GM23338 (cell line): ENCODE results near the gene PLXND1. TPM values are rescaled to one million over a fixed set of nuclear protein-coding genes. Genes with fewer than 3 reads are reported as not detected.

Experiments used
- ATAC-seq: fragments of 200-7000 bp; cut with Tn5 transposase; 3 replicates; pipeline ENCODE4 v1.9.1; 2020
- DNase-seq: peaks from one replicate; pipeline ENCODE4 v3.0.0-alpha.2; 2015; ENCODE audit warnings: low spot score
- H2AFZ ChIP-seq: fragments of 200-600 bp; sonication (generic); 2 replicates; pipeline ENCODE4 v1.8.0; 2016; ENCODE audit warnings: antibody characterized with exemption, mild to moderate bottlenecking, moderate library complexity
- H3F3A ChIP-seq: fragments of 200-600 bp; sonication (generic); replicated peaks from 2 replicates; pipeline ENCODE4 v1.8.0; 2017; ENCODE audit warnings: antibody characterized with exemption, mixed run types, low read depth
- H3K27ac ChIP-seq: fragments of 200-600 bp; sonication (generic); 2 replicates; pipeline ENCODE4 v1.6.1; 2016; ENCODE audit warnings: low read depth
- H3K27me3 ChIP-seq: fragments of 200-600 bp; sonication (generic); 2 replicates; pipeline ENCODE4 v1.8.0; 2016; ENCODE audit warnings: mild to moderate bottlenecking, mixed run types, moderate library complexity; ENCODE audit not compliant: insufficient read depth
- H3K36me3 ChIP-seq: fragments of 200-600 bp; sonication (generic); 2 replicates; pipeline ENCODE4 v1.8.0; 2016; ENCODE audit warnings: mild to moderate bottlenecking; ENCODE audit not compliant: insufficient read depth
- H3K4me1 ChIP-seq: fragments of 200-600 bp; sonication (generic); 2 replicates; pipeline ENCODE4 v1.8.0; 2016; ENCODE audit warnings: mild to moderate bottlenecking, moderate library complexity; ENCODE audit not compliant: insufficient read depth
- H3K4me2 ChIP-seq: fragments of 200-600 bp; sonication (generic); 2 replicates; pipeline ENCODE4 v1.7.1; 2017; ENCODE audit warnings: mixed run types
- H3K4me3 ChIP-seq: fragments of 200-600 bp; sonication (generic); 2 replicates; pipeline ENCODE4 v1.6.1; 2016; ENCODE audit warnings: mixed run types
- H3K79me2 ChIP-seq: fragments of 200-600 bp; sonication (generic); replicated peaks from 2 replicates; pipeline ENCODE4 v1.8.0; 2017; ENCODE audit warnings: mild to moderate bottlenecking; ENCODE audit not compliant: insufficient read depth
- H3K9me2 ChIP-seq: fragments of 200-600 bp; sonication (generic); 2 replicates; pipeline ENCODE4 v1.8.0; 2017; ENCODE audit not compliant: insufficient read depth
- H4K20me1 ChIP-seq: fragments of 200-600 bp; sonication (generic); replicated peaks from 2 replicates; pipeline ENCODE4 v1.8.0; 2017; ENCODE audit warnings: mild to moderate bottlenecking; ENCODE audit not compliant: insufficient read depth
- H3K27ac Mint-ChIP-seq: 2 replicates; pipeline ENCODE4 v1.8.0; 2020; ENCODE audit warnings: inconsistent platforms, mild to moderate bottlenecking, moderate library complexity, mixed read lengths
- H3K27me3 Mint-ChIP-seq: 3 replicates; pipeline ENCODE4 v1.8.0; 2022; ENCODE audit warnings: low read depth, mild to moderate bottlenecking, moderate library complexity, mixed read lengths, inconsistent platforms; ENCODE audit not compliant: insufficient read depth, poor library complexity
- H3K36me3 Mint-ChIP-seq: 3 replicates; pipeline ENCODE4 v1.8.0; 2021; ENCODE audit warnings: low read depth, mild to moderate bottlenecking, inconsistent platforms, moderate library complexity, mixed read lengths
- H3K4me1 Mint-ChIP-seq: 3 replicates; pipeline ENCODE4 v1.8.0; 2020; ENCODE audit warnings: mild to moderate bottlenecking, inconsistent platforms, mixed read lengths
- H3K4me3 Mint-ChIP-seq: 3 replicates; pipeline ENCODE4 v1.8.0; 2021; ENCODE audit warnings: moderate library complexity, mild to moderate bottlenecking, inconsistent platforms, mixed read lengths
- H3K9me3 Mint-ChIP-seq: 3 replicates; pipeline ENCODE4 v1.8.0; 2020; ENCODE audit warnings: moderate library complexity, mild to moderate bottlenecking, inconsistent platforms, mixed read lengths
- CREB1 ChIP-seq: fragments of 250-450 bp; sonication (Bioruptor Pico); IDR thresholded peaks from 2 replicates; pipeline ENCODE4 v1.5.0; 2020; ENCODE audit warnings: low read depth, mild to moderate bottlenecking, moderate library complexity
- EZH2 ChIP-seq: fragments of 200-600 bp; sonication (generic); IDR thresholded peaks from one replicate; pipeline ENCODE4 v1.8.0; 2017; ENCODE audit warnings: antibody characterized with exemption, mild to moderate bottlenecking, low read depth; ENCODE audit not compliant: unreplicated experiment
- EZH2phosphoT487 ChIP-seq: fragments of 200-600 bp; sonication (generic); IDR thresholded peaks from one replicate; pipeline ENCODE4 v1.8.1; 2018; ENCODE audit warnings: antibody characterized with exemption; ENCODE audit not compliant: unreplicated experiment
- JUNB ChIP-seq: IDR thresholded peaks from one replicate; pipeline ENCODE4 v1.6.1; 2016; ENCODE audit warnings: antibody characterized with exemption; ENCODE audit not compliant: unreplicated experiment
- NANOG ChIP-seq: IDR thresholded peaks from 2 replicates; pipeline ENCODE4 v1.6.1; 2016; ENCODE audit warnings: antibody characterized with exemption, borderline replicate concordance
- POLR2AphosphoS5 ChIP-seq: IDR thresholded peaks from 2 replicates; pipeline ENCODE4 v1.6.1; 2016; ENCODE audit warnings: antibody characterized with exemption, low read depth
- STAT1 ChIP-seq: IDR thresholded peaks from one replicate; pipeline ENCODE4 v1.6.1; 2016; ENCODE audit warnings: antibody characterized with exemption; ENCODE audit not compliant: unreplicated experiment
- ZNF331 ChIP-seq: fragments of 250-450 bp; sonication (Bioruptor Pico); IDR thresholded peaks from 2 replicates; pipeline ENCODE4 v1.5.0; 2020; ENCODE audit warnings: low read depth, mild to moderate bottlenecking, moderate library complexity
- polyA plus RNA-seq: library from polyadenylated mRNA; unstranded; fragments of >200 nt; fragmentation: Nextera tagmentation; extraction: Ambion mirVana; gene quantifications from 2 replicates; pipeline ENCODE4 v1.2.1, GENCODE V29; 2016
- total RNA-seq: library from RNA; depleted of rRNA; stranded (reverse); fragments of >200 nt; shearing (Covaris generic); gene quantifications from 2 replicates; pipeline ENCODE4 v1.2.3, GENCODE V29; 2014
- TF ChIP-seq, protein P1 (sequence below), 2 experiments: fragments of 200-600 bp in 1 of 2; sonication (generic) in 1 of 2; conservative IDR thresholded peaks; 2 replicates each; pipeline versions ENCODE4 v1.5.1 to v1.6.1; 2016 to 2017; ENCODE audit warnings: antibody characterized with exemption in 2 of 2, low read depth in 2 of 2, mild to moderate bottlenecking in 2 of 2, moderate library complexity in 1 of 2

The PLXND1 gene
- total and polyA plus RNA-seq, 2 experiments from 2014 or later: 13.3 to 60.4 TPM

DNA sequence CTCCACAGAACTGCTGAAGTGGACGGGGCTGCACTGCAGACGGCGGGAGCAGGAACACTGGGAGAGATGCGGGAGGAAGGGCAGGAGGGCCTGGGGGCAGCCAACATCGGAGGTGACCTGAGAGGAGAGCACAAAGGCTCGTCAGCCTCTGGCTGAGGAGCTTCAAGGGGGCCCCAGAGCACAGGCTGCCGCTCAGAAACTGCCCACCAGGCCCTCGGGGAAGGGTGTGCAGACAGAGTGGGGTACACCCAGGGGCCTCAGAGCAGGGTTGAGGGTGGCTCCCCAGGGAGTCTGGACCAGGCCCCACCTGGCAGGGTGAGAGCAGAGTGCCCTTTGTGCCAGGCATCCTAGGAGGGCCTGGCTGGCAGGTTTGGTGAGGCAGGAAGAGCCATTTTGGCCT lies 92.8 kb downstream of the PLXND1 start (continued):
- no peak for TF ChIP-seq JUNB
- TF ChIP-seq EZH2: no peak
- no peak for TF ChIP-seq ZNF331 (CRISPR knock-in tag)
- TF ChIP-seq, protein P1, sequence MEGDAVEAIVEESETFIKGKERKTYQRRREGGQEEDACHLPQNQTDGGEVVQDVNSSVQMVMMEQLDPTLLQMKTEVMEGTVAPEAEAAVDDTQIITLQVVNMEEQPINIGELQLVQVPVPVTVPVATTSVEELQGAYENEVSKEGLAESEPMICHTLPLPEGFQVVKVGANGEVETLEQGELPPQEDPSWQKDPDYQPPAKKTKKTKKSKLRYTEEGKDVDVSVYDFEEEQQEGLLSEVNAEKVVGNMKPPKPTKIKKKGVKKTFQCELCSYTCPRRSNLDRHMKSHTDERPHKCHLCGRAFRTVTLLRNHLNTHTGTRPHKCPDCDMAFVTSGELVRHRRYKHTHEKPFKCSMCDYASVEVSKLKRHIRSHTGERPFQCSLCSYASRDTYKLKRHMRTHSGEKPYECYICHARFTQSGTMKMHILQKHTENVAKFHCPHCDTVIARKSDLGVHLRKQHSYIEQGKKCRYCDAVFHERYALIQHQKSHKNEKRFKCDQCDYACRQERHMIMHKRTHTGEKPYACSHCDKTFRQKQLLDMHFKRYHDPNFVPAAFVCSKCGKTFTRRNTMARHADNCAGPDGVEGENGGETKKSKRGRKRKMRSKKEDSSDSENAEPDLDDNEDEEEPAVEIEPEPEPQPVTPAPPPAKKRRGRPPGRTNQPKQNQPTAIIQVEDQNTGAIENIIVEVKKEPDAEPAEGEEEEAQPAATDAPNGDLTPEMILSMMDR (conservative IDR thresholded peaks at IDR 0.05; ENCODE audit: low read depth in 2 of 2): no peak

DNA sequence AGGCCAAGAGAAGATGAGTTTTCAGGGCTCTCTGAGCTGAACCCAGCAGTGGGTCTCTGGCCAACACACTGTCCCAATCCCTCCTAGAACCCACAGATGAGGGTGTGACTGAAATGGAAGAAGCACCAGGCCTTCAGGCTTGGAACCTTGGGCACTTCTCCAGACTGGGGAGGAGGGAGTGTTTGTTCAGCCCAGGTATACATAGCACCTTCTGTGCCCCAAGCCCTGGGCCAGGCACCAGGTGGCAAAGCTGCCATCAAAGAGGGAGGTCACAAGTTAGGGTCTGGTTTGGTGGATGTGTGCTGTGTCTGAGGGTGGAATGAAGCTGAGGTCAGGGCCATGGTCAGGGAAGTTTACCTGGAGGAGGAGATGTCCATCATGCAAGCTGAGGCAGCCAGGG lies 93.9 kb downstream of the PLXND1 start:
- no peak overlapping the region; the same call in 1 of the 2 replicates for H3K27ac Mint-ChIP-seq
- ATAC-seq: no peak

DNA sequence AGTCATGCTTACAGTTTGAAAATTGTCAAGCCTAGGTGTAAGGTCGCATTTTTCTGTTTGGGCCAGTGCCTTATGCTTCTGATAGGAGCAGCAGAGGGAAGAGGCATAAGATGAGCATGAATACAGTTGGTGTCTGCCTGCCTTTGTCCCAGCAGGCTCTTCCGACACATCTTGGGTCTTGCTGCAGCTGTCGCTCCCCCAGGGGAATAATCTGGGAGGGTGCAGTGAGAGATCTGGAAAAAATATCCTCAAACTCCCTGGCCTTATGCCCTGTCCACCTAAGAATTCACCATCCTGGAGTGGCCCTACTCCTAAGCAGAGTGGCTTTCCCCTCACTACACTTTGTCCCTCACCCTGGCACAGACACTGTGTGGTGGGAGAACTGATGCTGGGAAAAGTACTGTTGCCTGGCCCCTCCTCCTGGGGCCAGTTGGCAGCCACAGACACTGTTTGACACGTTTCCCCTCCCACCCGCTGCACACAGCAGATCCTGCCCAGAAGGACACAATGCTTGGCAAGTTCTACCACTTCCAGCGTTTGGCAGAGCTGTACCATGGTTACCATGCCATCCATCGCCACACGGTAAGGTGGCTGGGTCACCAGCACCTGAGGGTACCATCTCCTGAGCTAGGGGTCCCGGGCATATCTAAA lies 99.2 kb downstream of the PLXND1 start:
- Histone ChIP-seq H3K4me2 (no peak overlapping the region), H3K27ac (no peak overlapping the region), H3K79me2 (no peaks in the 10 kb centered on the region), H3K27me3 (no peaks in the 10 kb centered on the region), H4K20me1 (no peaks in the 10 kb centered on the region), H2AFZ (no peak overlapping the region), H3F3A (no peaks in the 10 kb centered on the region; the same call in 1 of the 2 replicates), H3K9me2 (no peaks in the 10 kb centered on the region), H3K4me3 (no peak overlapping the region), H3K4me1 (no peaks in the 10 kb centered on the region), H3K36me3 (no peaks in the 10 kb centered on the region)
- H3K27ac Mint-ChIP-seq: no peak overlapping the region
- H3K4me1 Mint-ChIP-seq: 0 out of 3 replicates have a peak, but pooled peaks cover 2% of the 10 kb centered on the region
- DNase-seq (no peak), ATAC-seq (no peak)
- no peak overlapping the region for H3K4me3 Mint-ChIP-seq
- H3K9me3 Mint-ChIP-seq: no peaks in the 10 kb centered on the region
- no peak for TF ChIP-seq CREB1 (CRISPR knock-in tag)
- TF ChIP-seq POLR2AphosphoS5: no peak
- no peak for TF ChIP-seq EZH2
- no peak for TF ChIP-seq JUNB
- H3K36me3 Mint-ChIP-seq: peaks cover 4% of the 10 kb centered on the region; the same call in 2 of the 3 replicates
- H3K27me3 Mint-ChIP-seq: peaks cover 15% of the 10 kb centered on the region

More for the DNA sequence above, 93.9 kb downstream of the PLXND1 start:
- peaks cover 21% of the 10 kb centered on the region for H3K36me3 Mint-ChIP-seq
- peaks cover 16% of the 10 kb centered on the region for H3K27me3 Mint-ChIP-seq
- H3K36me3 ChIP-seq: no peaks in the 10 kb centered on the region
- H3K9me3 Mint-ChIP-seq: no peaks in the 10 kb centered on the region; the same call in 2 of the 3 replicates
- no peaks in the 10 kb centered on the region for H3K27me3 ChIP-seq
- H3K4me1 ChIP-seq: no peaks in the 10 kb centered on the region
- H2AFZ ChIP-seq: no peak overlapping the region
- H3F3A ChIP-seq: no peaks in the 10 kb centered on the region
- no peak for DNase-seq
- H4K20me1 ChIP-seq: no peaks in the 10 kb centered on the region
- H3K4me2 ChIP-seq: no peak overlapping the region
- TF ChIP-seq ZNF331 (CRISPR knock-in tag) (no peak), NANOG (no peak), EZH2phosphoT487 (no peak), EZH2 (no peak), STAT1 (no peak)
- H3K27ac ChIP-seq: no peak overlapping the region
- 0 out of 3 replicates have a peak, but pooled peaks cover 2% of the 10 kb centered on the region for H3K4me1 Mint-ChIP-seq
- H3K4me3 Mint-ChIP-seq: no peak overlapping the region
- H3K4me3 ChIP-seq: no peak overlapping the region
- H3K79me2 ChIP-seq: no peaks in the 10 kb centered on the region
- H3K9me2 ChIP-seq: no peaks in the 10 kb centered on the region
